ENCODE results near the gene CEP83. TPM values are rescaled to one million over a fixed set of nuclear protein-coding genes. Genes with fewer than 3 reads are reported as not detected.

Gene CEP83
- total RNA-seq, 1 experiment from 2014 or later: 26.2 TPM

DNA sequence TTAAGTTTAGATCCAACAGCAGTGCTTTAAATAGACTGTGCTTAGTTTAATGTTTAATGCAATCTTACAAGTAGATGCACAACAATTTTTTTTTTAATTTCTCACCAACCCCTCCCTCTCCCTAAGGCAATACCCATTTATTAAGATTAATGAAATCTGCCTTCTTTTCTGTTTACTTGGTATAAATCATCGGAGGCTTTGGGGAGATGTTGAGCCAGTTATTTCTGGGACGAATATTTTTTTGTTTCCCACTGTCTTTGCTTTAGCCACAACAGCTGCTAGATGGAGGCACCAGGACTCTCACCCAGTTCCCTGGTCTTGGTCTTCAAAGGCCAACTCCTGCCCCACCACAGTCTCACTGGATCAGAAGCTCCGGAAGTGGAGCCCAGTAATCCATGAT lies 197.9 kb downstream of the CEP83 start:
- no peak for ATAC-seq
- Mint-ChIP-seq H3K4me1 (peaks cover 69% of the 10 kb centered on the region), H3K27ac (peak overlapping the region; percentile 98; the same call in 1 of the 2 replicates), H3K27me3 (ENCODE audit: low read depth) (peaks cover 13% of the 10 kb centered on the region), H3K9me3 (no peaks in the 10 kb centered on the region), H3K36me3 (peaks cover 3% of the 10 kb centered on the region; the same call in 1 of the 2 replicates), H3K4me3 (peak overlapping the region; percentile 2; the same call in 1 of the 2 replicates)
- TF ChIP-seq NFATC4 (CRISPR knock-in tag; IDR thresholded peaks at IDR 0.05) (no peak), ZNF396 (CRISPR knock-in tag; IDR thresholded peaks at IDR 0.05; ENCODE audit: borderline replicate concordance) (no peak), NFYB (CRISPR knock-in tag; conservative IDR thresholded peaks at IDR 0.05; ENCODE audit: low read depth) (no peak), ETV6 (CRISPR knock-in tag; IDR thresholded peaks at IDR 0.05) (no peak)
- TF ChIP-seq, protein P1, sequence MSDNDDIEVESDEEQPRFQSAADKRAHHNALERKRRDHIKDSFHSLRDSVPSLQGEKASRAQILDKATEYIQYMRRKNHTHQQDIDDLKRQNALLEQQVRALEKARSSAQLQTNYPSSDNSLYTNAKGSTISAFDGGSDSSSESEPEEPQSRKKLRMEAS (CRISPR knock-in tag; IDR thresholded peaks at IDR 0.05): no peak
- CTCF ChIA-PET: interaction anchor here (1.2 to 1.6 kb wide), 2 partner anchors 37 to 168 kb away, joined by 3 to 8 read pairs; no protein-coding TSS in a partner anchor
- POLR2A ChIA-PET: no interaction called here
- no peak for DNase-seq (ENCODE audit: low spot score)

DNA sequence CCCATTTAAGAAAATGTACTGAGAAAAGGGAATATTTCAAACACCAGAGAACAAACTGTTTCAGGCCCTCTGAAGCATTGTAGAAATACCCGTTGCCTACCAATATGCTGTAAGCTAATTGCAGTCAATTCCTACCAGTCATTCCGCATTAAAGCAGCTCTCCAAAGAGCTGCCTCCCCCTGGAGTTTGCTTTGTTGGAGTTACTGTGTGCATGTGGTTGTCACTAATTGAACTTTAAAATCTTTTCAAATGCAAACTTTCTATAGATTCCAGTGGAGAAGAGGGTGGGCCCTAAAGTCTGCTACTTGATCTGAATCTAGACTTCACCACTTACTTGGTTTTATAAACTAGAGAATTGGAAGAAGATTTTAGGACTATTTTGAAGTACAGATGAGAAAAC lies 198.5 kb downstream of the CEP83 start:
- DNase-seq (ENCODE audit: low spot score): peak; percentile 24
- H3K4me3 Mint-ChIP-seq: peak overlapping the region; percentile 46

DNA sequence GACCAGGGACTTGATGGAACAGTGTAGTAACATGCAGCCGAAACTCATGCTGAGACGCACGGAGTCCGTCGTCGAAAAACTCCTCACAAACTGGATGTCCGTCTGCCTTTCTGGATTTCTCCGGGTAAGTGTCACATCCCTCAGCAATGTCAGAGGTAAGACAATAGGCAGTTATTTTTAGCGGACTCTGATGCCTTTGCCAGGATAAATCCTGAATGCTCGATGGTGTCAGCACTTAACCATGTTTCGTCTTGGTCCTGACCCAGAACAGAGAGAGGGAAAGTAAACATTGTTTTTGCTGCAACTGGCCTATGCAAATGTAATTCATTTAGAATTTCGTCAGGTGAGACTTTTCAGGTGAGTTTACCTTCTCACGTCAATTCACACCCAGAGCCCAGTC lies 198.9 kb downstream of the CEP83 start:
- H3K4me3 Mint-ChIP-seq: peak overlapping the region; percentile 46
- H3K27ac Mint-ChIP-seq: peak overlapping the region; percentile 98

More for the DNA sequence above, 198.5 kb downstream of the CEP83 start:
- H3K36me3 Mint-ChIP-seq: peaks cover 3% of the 10 kb centered on the region; the same call in 1 of the 2 replicates
- TF ChIP-seq RORB (CRISPR knock-in tag; IDR thresholded peaks at IDR 0.05): no peak
- TF ChIP-seq OVOL2 (CRISPR knock-in tag; IDR thresholded peaks at IDR 0.05; ENCODE audit: borderline replicate concordance): no peak
- TF ChIP-seq TEAD1 (CRISPR knock-in tag; IDR thresholded peaks at IDR 0.05): peak; percentile 47; the same call in 1 of the 2 replicates
- TF ChIP-seq, protein P2, sequence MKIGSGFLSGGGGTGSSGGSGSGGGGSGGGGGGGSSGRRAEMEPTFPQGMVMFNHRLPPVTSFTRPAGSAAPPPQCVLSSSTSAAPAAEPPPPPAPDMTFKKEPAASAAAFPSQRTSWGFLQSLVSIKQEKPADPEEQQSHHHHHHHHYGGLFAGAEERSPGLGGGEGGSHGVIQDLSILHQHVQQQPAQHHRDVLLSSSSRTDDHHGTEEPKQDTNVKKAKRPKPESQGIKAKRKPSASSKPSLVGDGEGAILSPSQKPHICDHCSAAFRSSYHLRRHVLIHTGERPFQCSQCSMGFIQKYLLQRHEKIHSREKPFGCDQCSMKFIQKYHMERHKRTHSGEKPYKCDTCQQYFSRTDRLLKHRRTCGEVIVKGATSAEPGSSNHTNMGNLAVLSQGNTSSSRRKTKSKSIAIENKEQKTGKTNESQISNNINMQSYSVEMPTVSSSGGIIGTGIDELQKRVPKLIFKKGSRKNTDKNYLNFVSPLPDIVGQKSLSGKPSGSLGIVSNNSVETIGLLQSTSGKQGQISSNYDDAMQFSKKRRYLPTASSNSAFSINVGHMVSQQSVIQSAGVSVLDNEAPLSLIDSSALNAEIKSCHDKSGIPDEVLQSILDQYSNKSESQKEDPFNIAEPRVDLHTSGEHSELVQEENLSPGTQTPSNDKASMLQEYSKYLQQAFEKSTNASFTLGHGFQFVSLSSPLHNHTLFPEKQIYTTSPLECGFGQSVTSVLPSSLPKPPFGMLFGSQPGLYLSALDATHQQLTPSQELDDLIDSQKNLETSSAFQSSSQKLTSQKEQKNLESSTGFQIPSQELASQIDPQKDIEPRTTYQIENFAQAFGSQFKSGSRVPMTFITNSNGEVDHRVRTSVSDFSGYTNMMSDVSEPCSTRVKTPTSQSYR (CRISPR knock-in tag; IDR thresholded peaks at IDR 0.05): no peak
- ChIA-PET POLR2A (no interaction called here), CTCF (interaction anchor here (1.0 to 1.2 kb wide), 2 partner anchors 37 to 111 kb away, joined by 3 read pairs; no protein-coding TSS in a partner anchor)
- peak; percentile 79 for ATAC-seq
- no peaks in the 10 kb centered on the region for H3K9me3 Mint-ChIP-seq
- peaks cover 13% of the 10 kb centered on the region for H3K27me3 Mint-ChIP-seq (ENCODE audit: low read depth)
- H3K4me1 Mint-ChIP-seq: peaks cover 72% of the 10 kb centered on the region
- H3K27ac Mint-ChIP-seq: peak overlapping the region; percentile 98

More for the DNA sequence above, 198.9 kb downstream of the CEP83 start:
- Mint-ChIP-seq H3K9me3 (no peaks in the 10 kb centered on the region), H3K27me3 (ENCODE audit: low read depth) (peaks cover 11% of the 10 kb centered on the region), H3K36me3 (peaks cover 3% of the 10 kb centered on the region; the same call in 1 of the 2 replicates), H3K4me1 (peaks cover 72% of the 10 kb centered on the region)
- ChIA-PET POLR2A (interaction anchor here (0.5 to 1.0 kb wide), 3 partner anchors 14 to 108 kb away, joined by 3 to 4 read pairs (median 3); no protein-coding TSS in a partner anchor), CTCF (interaction anchor here (0.6 to 1.2 kb wide), 3 partner anchors 38 to 813 kb away, joined by 3 read pairs; partner anchors contain the start of gene NR2C1)
- DNase-seq (ENCODE audit: low spot score): no peak
- TF ChIP-seq ETV6 (CRISPR knock-in tag; IDR thresholded peaks at IDR 0.05) (peak; percentile 36; the same call in 1 of the 2 replicates), JUN (CRISPR knock-in tag; IDR thresholded peaks at IDR 0.05) (no peak), ZNF396 (CRISPR knock-in tag; IDR thresholded peaks at IDR 0.05; ENCODE audit: borderline replicate concordance) (no peak), NR2C2 (CRISPR knock-in tag; IDR thresholded peaks at IDR 0.05) (no peak), CREM (CRISPR knock-in tag; IDR thresholded peaks at IDR 0.05) (no peak), ZNF317 (CRISPR knock-in tag; IDR thresholded peaks at IDR 0.05; ENCODE audit: borderline replicate concordance, low read depth) (no peak)
- TF ChIP-seq, protein P3, sequence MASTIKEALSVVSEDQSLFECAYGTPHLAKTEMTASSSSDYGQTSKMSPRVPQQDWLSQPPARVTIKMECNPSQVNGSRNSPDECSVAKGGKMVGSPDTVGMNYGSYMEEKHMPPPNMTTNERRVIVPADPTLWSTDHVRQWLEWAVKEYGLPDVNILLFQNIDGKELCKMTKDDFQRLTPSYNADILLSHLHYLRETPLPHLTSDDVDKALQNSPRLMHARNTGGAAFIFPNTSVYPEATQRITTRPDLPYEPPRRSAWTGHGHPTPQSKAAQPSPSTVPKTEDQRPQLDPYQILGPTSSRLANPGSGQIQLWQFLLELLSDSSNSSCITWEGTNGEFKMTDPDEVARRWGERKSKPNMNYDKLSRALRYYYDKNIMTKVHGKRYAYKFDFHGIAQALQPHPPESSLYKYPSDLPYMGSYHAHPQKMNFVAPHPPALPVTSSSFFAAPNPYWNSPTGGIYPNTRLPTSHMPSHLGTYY (CRISPR knock-in tag; IDR thresholded peaks at IDR 0.05): no peak
- TF ChIP-seq, protein P1 (CRISPR knock-in tag; IDR thresholded peaks at IDR 0.05): 0 out of 2 replicates have a peak, but pooled peaks have one; percentile 20
- TF ChIP-seq, protein P4, sequence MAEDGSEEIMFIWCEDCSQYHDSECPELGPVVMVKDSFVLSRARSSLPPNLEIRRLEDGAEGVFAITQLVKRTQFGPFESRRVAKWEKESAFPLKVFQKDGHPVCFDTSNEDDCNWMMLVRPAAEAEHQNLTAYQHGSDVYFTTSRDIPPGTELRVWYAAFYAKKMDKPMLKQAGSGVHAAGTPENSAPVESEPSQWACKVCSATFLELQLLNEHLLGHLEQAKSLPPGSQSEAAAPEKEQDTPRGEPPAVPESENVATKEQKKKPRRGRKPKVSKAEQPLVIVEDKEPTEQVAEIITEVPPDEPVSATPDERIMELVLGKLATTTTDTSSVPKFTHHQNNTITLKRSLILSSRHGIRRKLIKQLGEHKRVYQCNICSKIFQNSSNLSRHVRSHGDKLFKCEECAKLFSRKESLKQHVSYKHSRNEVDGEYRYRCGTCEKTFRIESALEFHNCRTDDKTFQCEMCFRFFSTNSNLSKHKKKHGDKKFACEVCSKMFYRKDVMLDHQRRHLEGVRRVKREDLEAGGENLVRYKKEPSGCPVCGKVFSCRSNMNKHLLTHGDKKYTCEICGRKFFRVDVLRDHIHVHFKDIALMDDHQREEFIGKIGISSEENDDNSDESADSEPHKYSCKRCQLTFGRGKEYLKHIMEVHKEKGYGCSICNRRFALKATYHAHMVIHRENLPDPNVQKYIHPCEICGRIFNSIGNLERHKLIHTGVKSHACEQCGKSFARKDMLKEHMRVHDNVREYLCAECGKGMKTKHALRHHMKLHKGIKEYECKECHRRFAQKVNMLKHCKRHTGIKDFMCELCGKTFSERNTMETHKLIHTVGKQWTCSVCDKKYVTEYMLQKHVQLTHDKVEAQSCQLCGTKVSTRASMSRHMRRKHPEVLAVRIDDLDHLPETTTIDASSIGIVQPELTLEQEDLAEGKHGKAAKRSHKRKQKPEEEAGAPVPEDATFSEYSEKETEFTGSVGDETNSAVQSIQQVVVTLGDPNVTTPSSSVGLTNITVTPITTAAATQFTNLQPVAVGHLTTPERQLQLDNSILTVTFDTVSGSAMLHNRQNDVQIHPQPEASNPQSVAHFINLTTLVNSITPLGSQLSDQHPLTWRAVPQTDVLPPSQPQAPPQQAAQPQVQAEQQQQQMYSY (CRISPR knock-in tag; IDR thresholded peaks at IDR 0.05): no peak
- ATAC-seq: peak; percentile 14
